Measurements from ENCODE around the gene CRTAC1. TPM values are rescaled to one million over a fixed set of nuclear protein-coding genes. Genes with fewer than 3 reads are reported as not detected.

CRTAC1 gene
- total RNA-seq, 1 donor from 2014 or later, result 0.28 TPM

- ATAC-seq (no peak), DNase-seq (ENCODE audit: low spot score) (no peak)
These were observed 55.6 kb downstream of the CRTAC1 start for GRCh38 chr10:97974526-97975525.

DNA sequence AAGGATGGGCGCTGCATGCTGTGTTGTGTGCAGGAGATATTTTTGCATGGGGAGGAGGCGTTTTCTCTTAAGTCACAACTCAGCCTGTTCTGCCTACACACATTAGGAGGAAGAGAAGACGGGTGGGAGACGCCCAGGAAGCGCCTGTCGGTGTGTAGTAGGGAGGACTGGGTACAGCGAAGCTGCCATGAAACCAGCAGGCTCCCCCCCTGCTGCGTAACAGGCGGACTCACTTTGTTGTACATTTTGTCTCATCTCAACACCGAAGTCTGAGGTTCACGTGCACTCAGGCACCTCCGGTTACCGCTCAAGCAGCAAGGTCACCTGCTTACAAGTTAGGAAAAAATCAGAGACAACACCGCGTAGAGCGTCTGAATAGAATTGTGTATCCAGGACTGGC is 56.3 kb downstream of the CRTAC1 start:
- ATAC-seq (no peak), DNase-seq (ENCODE audit: low spot score) (no peak)

DNA sequence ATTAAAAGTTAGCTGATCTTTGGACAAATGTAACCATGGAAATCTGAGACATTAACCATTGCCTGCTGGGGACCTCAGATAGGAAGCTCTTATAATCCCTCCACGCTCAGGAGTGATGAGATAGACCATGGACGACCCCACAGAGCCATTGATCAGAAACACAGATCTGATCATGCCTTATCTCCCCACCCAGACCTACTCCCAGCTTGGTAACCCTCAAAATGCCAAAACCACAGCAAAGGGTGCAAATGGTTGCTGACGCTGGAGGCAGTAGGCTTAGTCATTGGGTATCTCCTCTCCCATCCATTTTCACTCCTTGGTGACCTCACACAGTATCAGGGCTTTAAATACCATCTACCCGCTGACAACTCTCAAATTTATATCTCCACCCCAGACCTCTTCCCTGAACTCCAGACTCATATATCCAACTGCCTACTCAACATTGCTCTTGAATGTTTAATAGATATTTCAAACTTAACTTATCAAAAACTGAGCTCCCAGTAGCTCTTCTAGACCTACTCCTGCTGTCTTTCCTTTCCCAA is 60.8 kb downstream of the CRTAC1 start:
- DNase-seq (ENCODE audit: low spot score), result no peak
- ATAC-seq, result no peak

GRCh38 chr10:97964748-97965147 is 65.7 kb downstream of the CRTAC1 start:
- no peak for DNase-seq (ENCODE audit: low spot score)
- no peak for ATAC-seq

GRCh38 chr10:97961945-97962344 is 68.5 kb downstream of the CRTAC1 start:
- ATAC-seq (no peak), DNase-seq (ENCODE audit: low spot score) (no peak)

GRCh38 chr10:97960269-97961056 is 70.0 kb downstream of the CRTAC1 start:
- DNase-seq (ENCODE audit: low spot score), result no peak
- ATAC-seq, result no peak

- DNase-seq (ENCODE audit: low spot score), result no peak
- ATAC-seq, result no peak
These were observed 81.0 kb downstream of the CRTAC1 start for GRCh38 chr10:97949462-97949861.

GRCh38 chr10:97948822-97949221 is 81.6 kb downstream of the CRTAC1 start:
- DNase-seq (ENCODE audit: low spot score) (no peak), ATAC-seq (no peak)

DNA sequence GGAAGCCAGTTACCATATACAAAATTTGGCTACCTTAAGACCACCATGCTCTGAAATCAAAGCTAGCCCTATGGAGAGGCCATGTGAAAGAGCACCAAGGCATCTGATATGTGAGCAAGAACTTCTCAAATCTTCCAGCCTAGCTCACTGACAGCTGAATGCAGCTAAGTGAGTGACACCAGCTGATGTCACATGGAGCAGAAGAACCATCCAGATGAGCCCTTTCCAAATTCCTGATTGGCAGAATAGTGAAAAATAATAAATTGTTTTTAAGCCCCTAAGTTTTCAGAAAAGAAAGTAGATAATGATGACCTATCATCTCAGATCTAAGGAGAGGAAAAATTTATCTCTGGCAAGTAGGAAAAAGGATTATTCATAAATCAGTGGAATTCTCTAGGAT is 85.6 kb downstream of the CRTAC1 start:
- ATAC-seq (no peak), DNase-seq (ENCODE audit: low spot score) (no peak)

DNA sequence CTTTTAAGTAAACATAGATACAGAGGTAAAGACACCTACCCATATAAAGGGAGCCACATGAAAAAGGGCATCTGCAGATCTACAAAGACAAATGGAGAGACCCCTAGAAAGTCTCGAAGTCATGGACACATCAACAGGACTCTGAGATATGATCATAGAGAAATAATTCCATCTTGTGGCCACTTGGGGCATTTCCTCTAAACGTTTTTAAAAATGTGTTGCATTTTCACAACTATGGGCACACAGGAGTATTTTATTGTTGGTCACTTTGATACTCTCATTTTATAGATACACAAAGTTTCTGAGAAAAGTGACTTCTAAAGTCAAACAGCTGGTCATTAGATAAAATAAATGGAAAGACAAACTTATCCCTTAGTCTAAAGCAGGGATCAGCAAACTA is 87.1 kb downstream of the CRTAC1 start:
- no peak for ATAC-seq
- DNase-seq (ENCODE audit: low spot score), result no peak

DNA sequence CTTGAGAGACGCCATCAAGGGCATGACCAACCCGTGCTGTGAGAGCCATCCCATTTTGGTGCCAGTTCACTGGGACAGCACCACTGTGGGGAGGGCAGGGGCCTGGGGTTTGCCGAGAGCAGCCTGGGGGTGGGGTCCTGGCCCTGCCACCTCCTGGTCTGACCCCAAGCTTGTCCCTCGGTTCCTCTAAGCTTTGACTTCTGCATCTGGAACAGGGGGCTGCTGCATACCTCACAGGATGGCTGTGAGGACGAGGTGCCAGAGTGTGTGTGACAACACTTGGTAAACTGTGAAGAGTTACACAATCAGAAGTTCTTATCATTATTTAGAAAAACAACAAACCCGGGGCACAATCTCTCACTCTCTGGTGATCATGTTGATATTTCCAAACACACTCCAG is 89.9 kb downstream of the CRTAC1 start:
- DNase-seq (ENCODE audit: low spot score) (no peak), ATAC-seq (peak; percentile 42)

GRCh38 chr10:97939446-97939990 is 90.9 kb downstream of the CRTAC1 start:
- DNase-seq (ENCODE audit: low spot score) (no peak), ATAC-seq (no peak)

DNA sequence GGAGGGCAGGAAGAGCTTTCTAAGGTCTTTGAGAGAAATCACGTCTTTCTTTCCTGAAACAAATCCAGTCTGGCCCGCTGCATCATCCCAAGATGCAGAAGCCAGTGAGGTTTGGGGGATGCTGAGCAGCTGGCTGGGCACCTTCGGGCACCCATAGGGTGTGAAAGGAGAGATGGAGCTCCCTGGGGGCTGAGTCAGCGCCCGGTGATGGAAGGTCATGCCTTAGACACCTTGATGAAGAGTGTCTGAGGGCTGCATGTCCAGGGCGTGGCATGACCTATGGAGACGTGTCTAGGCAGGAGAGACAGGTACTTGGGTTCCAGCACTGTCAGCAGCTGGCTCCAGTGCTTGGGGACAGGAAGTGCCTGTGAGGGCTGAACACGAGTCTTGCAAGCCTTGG is 92.5 kb downstream of the CRTAC1 start:
- ATAC-seq, result no peak
- no peak for DNase-seq (ENCODE audit: low spot score)

DNA sequence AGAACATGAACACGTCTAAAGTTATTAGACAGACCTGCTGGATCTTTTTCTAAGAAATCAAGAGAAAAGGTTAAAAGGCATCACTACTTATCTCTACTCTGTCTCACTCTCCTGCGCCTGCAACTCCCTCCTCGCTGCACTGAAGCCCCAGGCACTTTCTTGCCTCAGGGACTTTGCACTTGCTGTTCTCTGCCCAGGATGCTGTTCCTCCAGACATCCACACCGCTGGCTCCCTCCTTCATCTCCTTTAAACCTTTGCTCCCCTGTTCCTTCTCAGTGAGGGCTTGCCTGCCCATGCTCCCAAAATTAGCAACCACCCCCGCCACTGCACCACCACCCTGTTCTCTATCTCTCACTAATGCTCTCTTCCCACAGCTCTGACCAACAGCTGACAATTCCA is 93.4 kb downstream of the CRTAC1 start:
- DNase-seq (ENCODE audit: low spot score) (no peak), ATAC-seq (no peak)

DNA sequence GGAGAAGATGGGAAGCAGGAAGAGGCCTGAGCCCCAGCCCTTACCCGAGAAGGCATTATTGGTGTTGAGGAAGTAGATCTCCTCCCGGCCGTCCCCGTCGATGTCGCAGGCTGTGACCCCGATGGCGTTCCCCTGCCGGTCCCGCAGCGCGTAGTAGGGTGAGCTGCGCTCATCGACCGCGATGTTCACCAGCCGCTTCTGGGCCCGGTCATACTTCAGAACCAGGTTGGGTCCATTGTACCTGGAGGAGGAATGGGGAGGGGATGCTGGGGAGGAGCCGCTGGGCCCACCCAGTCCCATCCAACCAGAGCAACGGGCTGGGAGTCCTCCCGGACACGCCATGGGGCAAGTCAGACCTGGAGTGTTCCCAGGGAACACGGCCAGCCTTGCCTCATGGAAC is 94.3 kb downstream of the CRTAC1 start:
- DNase-seq (ENCODE audit: low spot score), result no peak

DNA sequence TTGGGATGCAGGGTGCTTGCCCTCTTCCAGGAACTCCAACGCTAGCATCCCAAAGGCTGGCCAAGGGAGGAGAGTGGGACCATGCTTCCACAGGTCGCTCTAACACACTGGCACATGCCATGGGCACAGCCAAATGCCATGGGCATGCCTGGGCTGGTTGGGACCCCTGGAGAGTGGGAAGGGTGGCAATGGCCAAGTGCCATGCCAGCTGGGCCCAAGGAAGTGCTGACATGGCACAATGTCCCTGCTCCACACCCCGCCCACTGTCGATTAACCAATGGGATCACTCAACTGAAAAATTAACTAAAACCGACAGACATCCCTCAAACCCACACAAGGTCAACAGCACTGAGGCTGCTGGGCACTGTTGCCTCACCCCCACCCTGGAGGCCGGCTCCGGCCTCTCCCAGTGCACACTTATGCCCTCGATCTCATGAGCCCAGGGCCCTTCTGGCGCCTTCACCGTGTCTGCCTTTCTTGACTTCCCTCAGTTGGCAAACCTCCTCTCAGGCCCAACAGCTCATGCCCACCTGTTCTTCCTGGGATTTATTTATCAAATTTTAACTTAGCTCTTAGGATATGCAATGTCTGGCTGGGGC is 97.4 kb downstream of the CRTAC1 start:
- ATAC-seq (no peak), DNase-seq (ENCODE audit: low spot score) (no peak)

More for the DNA sequence above, 94.3 kb downstream of the CRTAC1 start:
- no peak for ATAC-seq

- ATAC-seq, result no peak
- no peak for DNase-seq (ENCODE audit: low spot score)
These were observed 99.4 kb downstream of the CRTAC1 start for GRCh38 chr10:97931041-97931440.

DNA sequence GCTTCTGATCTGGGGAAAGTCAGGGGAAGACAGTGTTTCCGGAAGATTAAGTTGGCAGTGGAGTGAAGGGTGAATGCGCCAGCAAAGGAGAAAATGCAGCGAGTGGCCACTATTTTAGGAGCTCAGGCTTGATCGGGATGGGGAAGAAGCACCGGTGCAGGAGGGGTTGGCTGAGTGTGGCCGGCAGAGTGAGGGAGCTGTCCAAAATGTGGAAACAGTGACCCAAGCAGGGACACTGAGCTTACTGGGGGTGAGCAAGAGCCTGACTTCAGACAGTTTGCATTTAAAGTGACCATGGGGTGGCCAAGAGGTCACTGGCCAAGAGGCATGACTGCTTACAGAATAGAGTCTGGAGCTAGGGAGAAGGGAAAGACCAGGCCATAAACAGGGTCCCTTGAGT is 101.5 kb downstream of the CRTAC1 start:
- DNase-seq (ENCODE audit: low spot score) (no peak), ATAC-seq (no peak)

GRCh38 chr10:97927622-97928021 is 102.8 kb downstream of the CRTAC1 start:
- ATAC-seq (no peak), DNase-seq (ENCODE audit: low spot score) (no peak)

GRCh38 chr10:97926055-97926454 is 104.4 kb downstream of the CRTAC1 start:
- ATAC-seq (no peak), DNase-seq (ENCODE audit: low spot score) (no peak)

Measured in left lobe of liver (tissue), 2 donors.